OCI-LY1 (cell line): Measurements from ENCODE around the gene YEATS2.

Experiments used
- H2AFZ ChIP-seq: fragments of 200-600 bp; sonication (generic), shearing (Covaris generic); 2 replicates; pipeline ENCODE4 v1.6.0; 2014; ENCODE audit warnings: antibody characterized with exemption, mild to moderate bottlenecking, low read length
- H3F3A ChIP-seq: fragments of 200-600 bp; sonication (generic), shearing (Covaris generic); 2 replicates; pipeline ENCODE4 v1.6.0; 2014; ENCODE audit warnings: mild to moderate bottlenecking, antibody characterized with exemption, low read length, moderate library complexity; ENCODE audit not compliant: insufficient read depth
- H3K27ac ChIP-seq: fragments of 200-600 bp; sonication (generic); 2 replicates; pipeline ENCODE4 v1.5.1; 2014; ENCODE audit warnings: low read length, mixed run types, mild to moderate bottlenecking, low read depth; ENCODE audit not compliant: poor library complexity, severe bottlenecking
- H3K27me3 ChIP-seq: fragments of 200-600 bp; sonication (generic); 2 replicates; pipeline ENCODE4 v1.6.0; 2014; ENCODE audit warnings: antibody characterized with exemption, mild to moderate bottlenecking, low read length, moderate library complexity; ENCODE audit not compliant: insufficient read depth
- H3K36me3 ChIP-seq: fragments of 200-600 bp; sonication (generic); 2 replicates; pipeline ENCODE4 v1.6.1; 2014; ENCODE audit warnings: mild to moderate bottlenecking, antibody characterized with exemption, low read length, moderate library complexity, mixed read lengths; ENCODE audit not compliant: insufficient read depth
- H3K4me1 ChIP-seq: fragments of 200-600 bp; sonication (generic); 2 replicates; pipeline ENCODE4 v1.5.1; 2014; ENCODE audit warnings: mild to moderate bottlenecking, low read length, moderate library complexity; ENCODE audit not compliant: insufficient read depth, severe bottlenecking
- H3K4me2 ChIP-seq: fragments of 200-600 bp; sonication (generic), shearing (Covaris generic); 2 replicates; pipeline ENCODE4 v1.6.1; 2014; ENCODE audit warnings: low read length
- H3K4me3 ChIP-seq: fragments of 200-600 bp; sonication (generic); 2 replicates; pipeline ENCODE4 v1.5.1; 2014; ENCODE audit warnings: low read length, low read depth, mild to moderate bottlenecking, mixed read lengths; ENCODE audit not compliant: poor library complexity, severe bottlenecking
- H3K79me2 ChIP-seq: fragments of 200-600 bp; shearing (Covaris generic); 2 replicates; pipeline ENCODE4 v1.6.1; 2016; ENCODE audit warnings: mixed run types, low read length, mixed read lengths; ENCODE audit not compliant: insufficient read depth
- H3K9ac ChIP-seq: fragments of 200-600 bp; sonication (generic), shearing (Covaris generic); 2 replicates; pipeline ENCODE4 v1.6.1; 2014; ENCODE audit warnings: mild to moderate bottlenecking, low read length, mixed read lengths
- H3K9me2 ChIP-seq: fragments of 200-600 bp; sonication (generic), shearing (Covaris generic); 2 replicates; pipeline ENCODE4 v1.6.1; 2014; ENCODE audit warnings: low read depth, mild to moderate bottlenecking, low read length, mixed read lengths
- H3K9me3 ChIP-seq: fragments of 200-600 bp; shearing (Covaris generic); 2 replicates; pipeline ENCODE4 v1.6.1; 2014; ENCODE audit warnings: low read length, mixed read lengths
- H4K20me1 ChIP-seq: fragments of 200-600 bp; sonication (generic), shearing (Covaris generic); 2 replicates; pipeline ENCODE4 v1.6.0; 2016; ENCODE audit warnings: mild to moderate bottlenecking, low read length; ENCODE audit not compliant: insufficient read depth
- CTCF ChIP-seq: fragments of 200-600 bp; sonication (generic), shearing (Covaris generic); IDR thresholded peaks from 2 replicates; pipeline ENCODE4 v1.5.1; 2017; ENCODE audit warnings: mild to moderate bottlenecking, antibody characterized with exemption, low read length, moderate library complexity, mixed read lengths
- EZH2 ChIP-seq: fragments of 200-600 bp; sonication (generic), shearing (Covaris generic); IDR thresholded peaks from 2 replicates; pipeline ENCODE4 v1.8.0; 2017; ENCODE audit warnings: borderline replicate concordance, mixed run types, mild to moderate bottlenecking, antibody characterized with exemption, low read length, moderate library complexity, mixed read lengths

Gene YEATS2

GRCh38 chr3:183839751-183840150 is 142.2 kb downstream of the YEATS2 start:
- H3K79me2 ChIP-seq, result no peaks in the 10 kb centered on the region
- H3K4me1 ChIP-seq, result no peaks in the 10 kb centered on the region
- 0 out of 2 replicates have a peak, but pooled peaks cover 3% of the 10 kb centered on the region for H4K20me1 ChIP-seq
- no peaks in the 10 kb centered on the region for H3K9me2 ChIP-seq
- no peak overlapping the region for H3K4me3 ChIP-seq
- H3K36me3 ChIP-seq, result peaks cover 74% of the 10 kb centered on the region
- no peak overlapping the region for H3K27ac ChIP-seq
- no peak overlapping the region for H3K9ac ChIP-seq
- no peak overlapping the region for H3K4me2 ChIP-seq
- H2AFZ ChIP-seq, result no peak overlapping the region
- no peak for TF ChIP-seq EZH2
- no peak for TF ChIP-seq CTCF
- H3F3A ChIP-seq, result no peaks in the 10 kb centered on the region
- no peaks in the 10 kb centered on the region for H3K27me3 ChIP-seq
- no peaks in the 10 kb centered on the region for H3K9me3 ChIP-seq

GRCh38 chr3:183844606-183845005 is 147.0 kb downstream of the YEATS2 start:
- Histone ChIP-seq H3K27ac (no peak overlapping the region), H3K9ac (no peak overlapping the region), H3F3A (no peaks in the 10 kb centered on the region), H3K4me3 (no peak overlapping the region), H3K9me3 (no peaks in the 10 kb centered on the region), H3K9me2 (no peaks in the 10 kb centered on the region), H3K27me3 (no peaks in the 10 kb centered on the region), H3K36me3 (peaks cover 87% of the 10 kb centered on the region), H3K79me2 (no peaks in the 10 kb centered on the region), H2AFZ (no peak overlapping the region), H4K20me1 (no peaks in the 10 kb centered on the region), H3K4me2 (no peak overlapping the region), H3K4me1 (no peaks in the 10 kb centered on the region)
- TF ChIP-seq CTCF (no peak), EZH2 (no peak)

GRCh38 chr3:183845090-183845489 is 147.5 kb downstream of the YEATS2 start:
- no peak overlapping the region for H2AFZ ChIP-seq
- H3K9me2 ChIP-seq, result no peaks in the 10 kb centered on the region
- no peaks in the 10 kb centered on the region for H3K9me3 ChIP-seq
- H3K4me3 ChIP-seq, result no peak overlapping the region
- no peaks in the 10 kb centered on the region for H3K4me1 ChIP-seq
- no peaks in the 10 kb centered on the region for H3K27me3 ChIP-seq
- TF ChIP-seq CTCF, result no peak
- no peak for TF ChIP-seq EZH2
- H3K79me2 ChIP-seq, result no peaks in the 10 kb centered on the region
- H3K4me2 ChIP-seq, result no peak overlapping the region
- H3K36me3 ChIP-seq, result peaks cover 86% of the 10 kb centered on the region
- H3F3A ChIP-seq, result no peaks in the 10 kb centered on the region
- H4K20me1 ChIP-seq, result no peaks in the 10 kb centered on the region
- no peak overlapping the region for H3K9ac ChIP-seq
- no peak overlapping the region for H3K27ac ChIP-seq
